IMR-90 (cell line): ENCODE data around the gene MPP1. TPM values are rescaled to one million over a fixed set of nuclear protein-coding genes. Genes with fewer than 3 reads are reported as not detected.

ENCODE experiments used
- ATAC-seq: fragments of 200-7000 bp; cut with Tn5 transposase; 2 replicates; pipeline ENCODE4 v1.9.1; 2020; ENCODE audit warnings: low read depth, mild to moderate bottlenecking, moderate library complexity
- BruUV-seq: library from RNA; stranded (reverse); fragments of 400-500 nt; replicated peaks from 2 replicates; lab custom pipeline; 2021; lab: Mats Ljungman, UMichigan
- CTCF ChIA-PET: fragments of 300-600 bp; formaldehyde crosslinking; extraction: SDS; loops from one replicate; lab custom pipeline; 2021; ENCODE audit warnings: antibody characterized with exemption; lab: Yijun Ruan, JAX
- POLR2A ChIA-PET: fragments of 300-600 bp; sonication (Branson Sonifier 250); formaldehyde crosslinking; loops from one replicate; lab custom pipeline; 2022; ENCODE audit warnings: antibody characterized with exemption; ENCODE audit not compliant: unreplicated experiment; lab: Charles Lee
- DNase-seq: peaks from one replicate; pipeline ENCODE4 v3.0.0; 2013
- H2AFZ ChIP-seq: replicated peaks from 2 replicates; pipeline ENCODE3; 2013; ENCODE audit warnings: low read length, mild to moderate bottlenecking; ENCODE audit not compliant: poor library complexity
- H2AK5ac ChIP-seq: 2 replicates; pipeline ENCODE4 v1.6.1; 2013; ENCODE audit warnings: low read depth, low read length, inconsistent platforms
- H2AK9ac ChIP-seq: replicated peaks from 2 replicates; pipeline ENCODE3; 2013; ENCODE audit warnings: mild to moderate bottlenecking, low read depth, low read length, moderate library complexity; ENCODE audit not compliant: poor library complexity
- H2BK120ac ChIP-seq: 2 replicates; pipeline ENCODE4 v1.6.1; 2013; ENCODE audit warnings: low read depth, low read length, inconsistent platforms
- H2BK15ac ChIP-seq: 3 replicates; pipeline ENCODE4 v1.6.1; 2013; ENCODE audit warnings: low read depth, low read length, inconsistent platforms
- H2BK20ac ChIP-seq: 2 replicates; pipeline ENCODE4 v1.6.1; 2013; ENCODE audit warnings: low read depth, mild to moderate bottlenecking, inconsistent platforms, low read length, moderate library complexity
- H2BK5ac ChIP-seq: 2 replicates; pipeline ENCODE4 v1.6.1; 2013; ENCODE audit warnings: mild to moderate bottlenecking, low read depth, low read length, inconsistent platforms; ENCODE audit not compliant: poor library complexity, severe bottlenecking
- H3K14ac ChIP-seq: replicated peaks from 2 replicates; pipeline ENCODE4 v1.6.1; 2013; ENCODE audit warnings: low read depth, low read length, inconsistent platforms
- H3K18ac ChIP-seq: 2 replicates; pipeline ENCODE4 v1.6.1; 2013; ENCODE audit warnings: low read depth, low read length, control low read depth
- H3K23ac ChIP-seq: 2 replicates; pipeline ENCODE4 v1.6.1; 2013; ENCODE audit warnings: low read depth, low read length, inconsistent platforms
- H3K27ac ChIP-seq: 2 replicates; pipeline ENCODE4 v1.5.1; 2013; ENCODE audit warnings: mild to moderate bottlenecking, control low read depth, low read length; ENCODE audit not compliant: insufficient read depth
- H3K27me3 ChIP-seq: 2 replicates; pipeline ENCODE4 v1.6.1; 2013; ENCODE audit warnings: low read length; ENCODE audit not compliant: control insufficient read depth, insufficient read depth
- H3K36me3 ChIP-seq: 2 replicates; pipeline ENCODE4 v1.6.1; 2013; ENCODE audit warnings: low read length, mixed read lengths; ENCODE audit not compliant: control insufficient read depth, insufficient read depth
- H3K4ac ChIP-seq: 2 replicates; pipeline ENCODE4 v1.6.1; 2013; ENCODE audit warnings: low read depth, low read length, inconsistent platforms
- H3K4me1 ChIP-seq: 2 replicates; pipeline ENCODE4 v1.6.1; 2013; ENCODE audit warnings: low read length, mixed read lengths; ENCODE audit not compliant: control insufficient read depth, insufficient read depth
- H3K4me2 ChIP-seq: 2 replicates; pipeline ENCODE4 v1.6.1; 2013; ENCODE audit warnings: low read depth, mild to moderate bottlenecking, control low read depth, low read length, moderate library complexity
- H3K4me3 ChIP-seq: 2 replicates; pipeline ENCODE4 v1.5.1; 2013; ENCODE audit warnings: low read depth, mild to moderate bottlenecking, control low read depth, low read length, moderate library complexity; ENCODE audit not compliant: insufficient read depth
- H3K56ac ChIP-seq: 2 replicates; pipeline ENCODE4 v1.6.1; 2013; ENCODE audit warnings: low read length, inconsistent platforms; ENCODE audit not compliant: insufficient read depth; ENCODE audit errors: extremely low read depth
- H3K79me1 ChIP-seq, 2 experiments: 2 replicates each; pipeline ENCODE4 v1.6.1; 2013; ENCODE audit warnings: low read length in 2 of 2, inconsistent platforms in 1 of 2, low read depth in 1 of 2
- H3K9ac ChIP-seq: 2 replicates; pipeline ENCODE4 v1.6.1; 2013; ENCODE audit warnings: low read depth, low read length, control low read depth
- H3K9me1 ChIP-seq: 2 replicates; pipeline ENCODE4 v1.6.1; 2013; ENCODE audit warnings: low read length, inconsistent platforms; ENCODE audit not compliant: insufficient read depth
- H3K9me3 ChIP-seq: 2 replicates; pipeline ENCODE4 v1.6.1; 2013; ENCODE audit warnings: low read length; ENCODE audit not compliant: control insufficient read depth, insufficient read depth
- H4K20me1 ChIP-seq: 2 replicates; pipeline ENCODE4 v1.6.1; 2013; ENCODE audit warnings: low read length, inconsistent platforms; ENCODE audit not compliant: insufficient read depth
- H4K5ac ChIP-seq: 2 replicates; pipeline ENCODE4 v1.6.1; 2013; ENCODE audit warnings: mild to moderate bottlenecking, low read depth, low read length, control low read depth
- H4K8ac ChIP-seq, 2 experiments: 2 replicates each; pipeline ENCODE4 v1.6.1; 2013; ENCODE audit warnings: low read depth in 2 of 2, low read length in 2 of 2, control low read depth in 1 of 2, inconsistent platforms in 1 of 2
- H4K91ac ChIP-seq: 2 replicates; pipeline ENCODE4 v1.6.1; 2013; ENCODE audit warnings: low read depth, low read length, inconsistent platforms; ENCODE audit not compliant: insufficient read depth
- CHD1 ChIP-seq: IDR thresholded peaks from 2 replicates; pipeline ENCODE4 v1.6.1; 2012; ENCODE audit warnings: low read depth, low read length, improper control_type of control experiment
- FOS ChIP-seq: fragments of 150-350 bp; IDR thresholded peaks from 2 replicates; pipeline ENCODE4 v1.6.1; 2016; ENCODE audit warnings: low read depth, low read length
- MAFK ChIP-seq: IDR thresholded peaks from 2 replicates; pipeline ENCODE4 v1.6.1; 2012; ENCODE audit warnings: low read depth, low read length, improper control_type of control experiment
- SMC3 ChIP-seq: fragments of 150-350 bp; IDR thresholded peaks from 2 replicates; pipeline ENCODE4 v1.6.1; 2016; ENCODE audit warnings: low read depth, mild to moderate bottlenecking, antibody characterized with exemption, low read length, moderate library complexity
- WGBS, 2 experiments: methylation state at CpG; one replicate each; pipeline versions ENCODE4 v1.1.5 to v1.1.7; 2013; ENCODE audit warnings: missing lambda C conversion rate in 2 of 2; ENCODE audit not compliant: insufficient read length in 1 of 2; ENCODE audit errors: extremely low coverage in 2 of 2; 5-methylcytosine and 5-hydroxymethylcytosine counted together
- dilution Hi-C: fragments of 300-500 bp; cut with HindIII; formaldehyde crosslinking; loops from one replicate; pipeline ENCODE4 v1.14.3; 2018; ENCODE audit warnings: low sequenced_read_pairs; ENCODE audit not compliant: unreplicated experiment
- in situ Hi-C: fragments of 300-500 bp; cut with MboI; formaldehyde crosslinking; loops from 3 replicates; pipeline ENCODE4 v1.14.3; 2019; ENCODE audit warnings: low sequenced_read_pairs, inconsistent platforms, mixed read lengths
- intact Hi-C: fragments of 100-400 bp; cut with micrococcal nuclease; formaldehyde crosslinking; loops from 2 replicates; pipeline ENCODE4 v1.10.0; 2022
- polyA plus RNA-seq, 3 experiments: library from polyadenylated mRNA; depleted of rRNA; stranded (reverse); fragments of >200 nt; gene quantifications; 2 replicates each; pipeline ENCODE4 v1.2.3, GENCODE V29; 2012; ENCODE audit warnings: low replicate concordance in 1 of 3
- total RNA-seq: library from RNA; depleted of rRNA; stranded (reverse); fragments of >200 nt; gene quantifications from 2 replicates; pipeline ENCODE4 v1.2.3, GENCODE V29; 2012

The MPP1 gene
- total and polyA plus RNA-seq, 2 of the 4 experiments (the other 2 are of a cell fraction), result 35.2 to 43.0 TPM

GRCh38 chrX:154836163-154836562 lies 30.9 kb upstream of the MPP1 start:
- Histone ChIP-seq H4K20me1 (no peaks in the 10 kb centered on the region), H2BK5ac (no peak overlapping the region), H4K5ac (no peak overlapping the region), H3K9ac (no peak overlapping the region), H3K27ac (no peak overlapping the region), H3K14ac (no peak overlapping the region), H4K8ac (no peak overlapping the region), H3K36me3 (no peaks in the 10 kb centered on the region), H3K4ac (no peak overlapping the region), H3K79me1 (no peaks in the 10 kb centered on the region), H3K56ac (no peak overlapping the region), H2AK5ac (no peak overlapping the region), H2AFZ (no peak overlapping the region), H4K91ac (no peak overlapping the region), H3K18ac (no peak overlapping the region), H3K4me3 (no peak overlapping the region), H3K4me1 (no peaks in the 10 kb centered on the region), H3K9me1 (no peaks in the 10 kb centered on the region), H3K23ac (no peak overlapping the region), H2BK120ac (no peak overlapping the region), H2BK15ac (no peak overlapping the region), H3K9me3 (peaks cover 2% of the 10 kb centered on the region; the same call in 1 of the 2 replicates), H2AK9ac (no peak overlapping the region), H3K4me2 (no peak overlapping the region), H3K27me3 (no peaks in the 10 kb centered on the region), H2BK20ac (no peak overlapping the region)
- in situ Hi-C loops (no loop called here), dilution Hi-C loops (no loop called here), intact Hi-C loops (no loop called here)
- no peak for TF ChIP-seq CHD1
- TF ChIP-seq SMC3, result no peak
- TF ChIP-seq FOS, result no peak
- no peak for TF ChIP-seq MAFK
- ATAC-seq (no peak), DNase-seq (no peak)
- no TSS peak for BruUV-seq
- no CpG with 5 or more reads among the region's 1 CpG for WGBS, 2 experiments
- POLR2A ChIA-PET, result no interaction called here
- CTCF ChIA-PET, result no interaction called here
